Astrocyte of the cerebellum (primary cell): ENCODE measurements around the gene ATP9A.

Experiments used
- DNase-seq: peaks from one replicate; pipeline ENCODE4 v3.0.0-alpha.2; 2011; ENCODE audit warnings: low read depth
- H3K4me3 ChIP-seq: 2 replicates; pipeline ENCODE4 v1.5.1; 2011; ENCODE audit warnings: mild to moderate bottlenecking, low read depth, low read length, moderate library complexity
- CTCF ChIP-seq: IDR thresholded peaks from 2 replicates; pipeline ENCODE4 v1.5.1; 2012; ENCODE audit warnings: low read length, low read depth, moderate library complexity, mild to moderate bottlenecking; ENCODE audit errors: missing control alignments
- in situ Hi-C: cut with HindIII; loops from 2 replicates; pipeline ENCODE4 v1.10.0; 2017; ENCODE audit warnings: low sequenced_read_pairs

Gene ATP9A

GRCh38 chr20:51752343-51752951 is 15.7 kb downstream of the ATP9A start:
- no peak overlapping the region for H3K4me3 ChIP-seq
- in situ Hi-C loops = no loop called here
- TF ChIP-seq CTCF = no peak
- peak; percentile 59 for DNase-seq

- no peak for DNase-seq
- TF ChIP-seq CTCF = no peak
- in situ Hi-C loops = no loop called here
- H3K4me3 ChIP-seq = no peak overlapping the region
These were observed 17.3 kb downstream of the ATP9A start for GRCh38 chr20:51750770-51751388.

- TF ChIP-seq CTCF = no peak
- peak; percentile 53 for DNase-seq
- H3K4me3 ChIP-seq = no peak overlapping the region
- in situ Hi-C loops = no loop called here
These were observed 18.0 kb downstream of the ATP9A start for GRCh38 chr20:51750037-51750769.

GRCh38 chr20:51749674-51750036 is 18.5 kb downstream of the ATP9A start:
- TF ChIP-seq CTCF = no peak
- in situ Hi-C loops = no loop called here
- H3K4me3 ChIP-seq = no peak overlapping the region
- no peak for DNase-seq

GRCh38 chr20:51747182-51747911 is 20.8 kb downstream of the ATP9A start:
- no peak for DNase-seq
- H3K4me3 ChIP-seq = no peak overlapping the region
- in situ Hi-C loops = no loop called here
- no peak for TF ChIP-seq CTCF

- DNase-seq = no peak
- H3K4me3 ChIP-seq = no peak overlapping the region
- in situ Hi-C loops = no loop called here
- TF ChIP-seq CTCF = no peak
These were observed 22.4 kb downstream of the ATP9A start for GRCh38 chr20:51745804-51746203.
